Hematopoietic multipotent progenitor cell (in vitro differentiated cells): ENCODE results near the gene C2orf68. TPM values are rescaled to one million over a fixed set of nuclear protein-coding genes. Genes with fewer than 3 reads are reported as not detected.
"Not testable (repeated sequence)": the region's sequence is repeated elsewhere in the genome, so short reads cannot be mapped to it uniquely, and the experiment has no call there.

Experiments used
- DNase-seq, 3 donors: peaks; one replicate each; pipeline ENCODE4 v3.0.0-alpha.2; 2011 to 2015; ENCODE audit warnings: low read depth in 2 of 3, low spot score in 2 of 3
- total RNA-seq: library from RNA; depleted of rRNA; stranded (reverse); fragments of >200 nt; gene quantifications from one replicate; pipeline ENCODE4 v1.2.3, GENCODE V29; 2012

The C2orf68 gene
- total RNA-seq, 1 donor, result 34.2 TPM

DNA sequence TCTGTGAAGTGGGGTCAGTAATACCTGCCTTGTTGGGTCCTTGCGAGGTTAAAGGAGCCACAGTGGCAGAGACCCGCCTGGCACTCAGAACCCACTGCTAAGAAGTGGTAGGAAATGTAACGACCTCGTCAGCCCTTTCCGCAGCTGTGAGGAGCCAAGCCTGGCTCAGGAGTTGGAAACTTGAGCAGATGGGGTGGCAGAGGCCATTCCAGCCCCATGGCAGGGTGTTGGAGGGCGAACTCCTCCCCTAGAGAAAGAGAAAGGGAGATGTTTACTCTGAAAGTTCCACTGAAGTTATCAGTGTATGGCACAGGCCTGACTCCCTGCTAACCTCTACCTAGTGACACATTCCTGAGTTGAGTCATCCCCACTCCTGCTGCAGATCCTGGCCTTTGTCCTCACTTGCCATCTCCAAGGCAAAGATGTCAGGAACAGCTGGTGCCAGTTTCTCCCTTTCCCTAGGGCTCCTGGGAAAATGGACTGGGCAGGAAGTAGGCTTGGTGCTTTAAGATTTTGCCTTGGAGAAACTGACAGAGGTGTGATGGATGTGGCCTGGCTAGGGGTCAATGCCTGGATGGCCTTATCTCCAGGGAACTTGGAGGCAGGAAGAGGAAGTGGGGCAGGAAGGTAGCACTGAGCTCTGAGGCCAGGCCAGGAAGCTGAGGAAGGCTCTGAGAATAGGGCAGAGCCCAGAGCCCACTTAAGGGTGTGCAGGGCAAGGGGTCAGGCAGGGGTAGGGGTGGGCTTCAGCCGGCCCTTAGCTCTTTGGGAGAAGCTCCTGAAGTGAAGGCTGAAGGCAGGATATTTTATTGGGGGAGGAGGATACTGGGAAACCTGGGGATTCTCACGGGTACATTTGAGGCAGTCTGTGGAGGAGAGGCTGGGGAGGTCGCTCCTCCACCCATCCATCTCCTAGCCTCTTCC, 26.7 kb downstream of the C2orf68 start:
- DNase-seq, result no peak

DNA sequence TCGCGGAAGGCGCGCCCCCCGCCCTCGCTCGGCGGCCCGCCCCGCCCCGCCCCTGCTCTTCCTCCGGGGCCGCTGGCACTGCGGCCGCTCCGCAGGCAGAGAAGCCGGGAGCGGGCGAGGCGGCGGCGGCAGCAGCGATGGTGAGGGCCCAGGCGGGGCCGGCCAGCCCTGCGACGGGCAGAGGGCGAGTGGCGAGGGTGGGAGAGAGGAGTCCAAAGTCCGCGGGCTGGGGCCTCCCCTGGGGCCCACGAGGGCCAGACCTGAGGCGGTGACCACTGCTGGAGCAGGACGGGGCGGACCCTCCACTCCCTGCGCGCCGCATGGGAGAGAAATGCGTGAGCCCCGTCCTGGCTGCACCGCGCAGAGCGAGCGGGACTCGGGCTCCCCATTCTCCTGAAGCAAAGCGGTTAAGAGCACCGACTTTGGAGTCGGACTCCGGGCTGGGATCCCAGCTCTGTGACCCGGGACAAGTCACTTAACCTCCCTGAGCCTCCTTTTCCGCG, 27.5 kb downstream of the C2orf68 start, which contains the start of gene VAMP5:
TSS of gene VAMP5 (plus strand) at position 78 of the 503 bp plus-strand sequence. CDS start at position 138, 60 bp downstream.
- peak in 1 of 3 donors; percentile 37 for DNase-seq

DNA sequence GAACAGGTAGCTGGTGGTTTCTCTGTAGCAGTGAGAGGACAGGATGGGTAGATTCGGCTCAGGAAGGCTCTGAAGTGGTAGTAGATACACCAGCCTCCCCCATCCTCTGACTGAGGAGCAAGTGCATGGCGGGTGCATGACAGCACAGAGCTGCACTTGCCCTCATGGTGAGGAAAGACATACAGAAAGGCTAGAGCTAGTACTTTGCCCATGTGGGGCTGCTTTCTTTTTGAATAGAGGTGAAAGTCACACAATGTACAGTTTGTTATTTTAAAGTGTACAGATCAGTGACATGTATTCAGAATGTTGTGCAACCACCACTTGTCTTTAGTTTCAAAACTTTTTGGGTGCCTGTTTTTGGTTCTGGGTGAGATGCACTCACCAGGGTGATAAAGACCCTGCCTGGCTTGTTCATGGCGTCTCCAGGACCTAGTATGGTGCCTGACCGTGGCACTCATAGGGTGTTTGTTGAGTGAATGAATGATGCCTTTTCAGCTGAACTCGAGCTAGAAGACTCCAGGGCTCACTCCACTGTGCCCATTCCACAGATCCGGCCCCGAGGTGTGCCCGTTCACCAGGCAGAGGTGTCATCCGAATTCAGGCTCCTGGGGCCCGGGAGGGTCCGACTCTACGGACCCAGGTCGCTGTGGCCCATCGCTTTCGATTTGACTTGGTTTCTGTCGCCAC, 28.1 kb downstream of the C2orf68 start:
- no peak for DNase-seq

DNA sequence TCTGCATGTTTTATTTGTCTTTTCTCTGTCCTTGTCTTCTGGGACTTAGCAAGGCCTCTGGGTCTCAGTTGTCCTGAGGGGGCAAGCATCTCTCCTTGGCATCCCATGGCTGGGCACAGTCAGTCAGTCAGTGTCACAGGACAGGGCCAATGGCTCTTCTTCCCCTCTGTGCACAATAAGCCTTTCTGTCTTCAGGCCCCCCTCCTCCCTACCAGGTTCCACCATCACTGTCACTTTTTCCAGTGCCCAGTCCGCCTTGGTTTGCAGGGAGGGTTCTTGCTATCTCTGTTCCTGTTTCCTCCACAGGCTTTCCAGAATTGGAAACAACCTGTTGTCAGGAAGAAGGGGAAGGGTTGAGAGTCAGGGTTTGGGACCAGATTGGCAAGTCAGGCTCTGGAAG, 29.4 kb downstream of the C2orf68 start:
- DNase-seq, result no peak

DNA sequence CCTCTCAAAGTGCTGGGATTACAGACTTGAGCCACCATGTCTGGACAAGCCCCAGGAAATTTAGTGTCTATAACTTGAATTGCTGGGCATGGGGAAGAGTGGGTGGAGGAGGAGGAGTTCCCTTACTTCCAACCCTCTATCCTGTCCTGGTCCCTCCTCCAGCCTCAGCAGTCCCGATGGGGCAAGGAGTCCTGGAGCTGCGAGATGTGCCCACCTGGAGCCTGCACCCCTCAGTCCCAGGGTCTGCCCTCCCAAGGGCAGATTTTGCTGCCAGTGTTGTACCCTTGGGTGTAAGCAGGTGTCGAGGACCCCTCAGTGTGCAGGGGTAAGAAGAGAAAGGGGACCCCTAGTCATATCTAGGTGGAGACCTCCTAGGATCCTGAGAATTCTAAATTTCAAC, 31.7 kb downstream of the C2orf68 start:
- no peak for DNase-seq

DNA sequence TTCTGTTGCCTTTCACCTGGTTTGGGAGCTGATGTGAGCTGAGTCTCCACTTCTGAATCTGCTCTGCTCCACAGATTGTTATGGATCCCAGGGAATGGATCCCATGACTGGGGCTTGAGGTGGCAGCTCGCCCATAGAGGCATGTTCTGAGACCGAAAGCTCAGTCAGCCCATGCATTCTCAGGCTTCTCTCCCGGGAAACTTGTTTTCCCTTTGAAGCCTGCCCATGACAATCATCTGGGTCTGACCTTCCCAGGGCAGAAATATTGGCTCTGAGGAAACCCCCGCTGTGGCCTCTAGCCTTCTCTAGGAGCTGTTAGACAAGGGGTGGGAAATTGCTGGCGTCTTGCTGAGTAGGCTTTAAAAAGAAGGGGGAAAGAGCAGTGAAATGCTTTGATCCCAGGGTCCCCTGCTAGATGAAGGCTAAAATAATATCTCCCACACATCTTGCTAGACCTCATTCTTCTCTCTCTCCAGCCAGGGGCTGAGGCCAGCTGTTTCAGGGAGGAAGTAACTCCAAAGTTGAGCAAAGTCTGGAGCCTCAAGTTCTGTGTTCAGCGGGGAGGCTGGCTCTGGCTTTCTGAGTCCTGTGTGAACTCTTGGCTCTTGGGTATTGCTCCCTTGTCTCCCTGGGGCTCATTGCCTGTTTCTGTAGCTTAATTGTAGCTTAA, 32.5 kb downstream of the C2orf68 start:
- peak in 1 of 3 donors; percentile 42 for DNase-seq

DNA sequence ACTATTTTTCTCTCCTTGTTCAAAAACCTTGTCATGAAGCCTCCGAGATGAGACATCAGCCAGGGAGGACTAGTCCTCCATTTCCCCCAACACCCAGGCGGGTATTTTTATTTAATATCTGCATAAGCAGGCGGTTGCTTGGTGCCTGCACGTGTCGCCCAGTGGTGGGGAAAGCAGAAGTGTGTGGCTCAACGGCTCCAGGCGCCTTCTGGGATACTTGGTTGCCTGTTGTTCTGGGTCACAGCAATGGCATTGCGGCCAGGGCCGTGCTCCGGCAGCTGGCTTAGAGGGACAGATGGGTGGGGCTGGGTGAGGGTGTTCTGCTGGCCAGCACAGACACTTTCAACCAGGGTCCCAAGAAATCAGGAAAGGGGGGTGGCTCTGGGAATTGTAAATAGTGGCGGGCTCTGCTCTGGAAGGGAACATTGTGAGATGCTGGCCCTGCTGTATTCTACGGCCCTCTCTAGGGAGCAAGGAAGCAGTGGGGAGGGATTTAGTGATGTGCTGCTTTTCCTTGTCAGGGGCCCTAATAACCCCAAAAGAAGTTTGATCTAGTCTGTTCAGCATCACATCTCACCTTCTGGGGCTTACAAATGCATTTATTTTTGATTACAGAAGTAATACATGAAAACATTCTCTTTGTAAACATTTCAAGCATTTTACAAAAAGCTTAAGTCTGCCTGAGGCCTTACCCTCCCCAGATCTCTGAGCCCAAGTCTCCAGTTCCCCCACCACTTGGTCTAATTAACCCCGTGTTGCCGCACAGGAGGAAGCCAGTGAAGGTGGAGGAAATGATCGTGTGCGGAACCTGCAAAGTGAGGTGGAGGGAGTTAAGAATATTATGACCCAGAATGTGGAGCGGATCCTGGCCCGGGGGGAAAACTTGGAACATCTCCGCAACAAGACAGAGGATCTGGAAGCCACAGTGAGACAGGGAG, 33.4 kb downstream of the C2orf68 start:
- DNase-seq, result peak in 2 of 3 donors; percentile 81 to 85

DNA sequence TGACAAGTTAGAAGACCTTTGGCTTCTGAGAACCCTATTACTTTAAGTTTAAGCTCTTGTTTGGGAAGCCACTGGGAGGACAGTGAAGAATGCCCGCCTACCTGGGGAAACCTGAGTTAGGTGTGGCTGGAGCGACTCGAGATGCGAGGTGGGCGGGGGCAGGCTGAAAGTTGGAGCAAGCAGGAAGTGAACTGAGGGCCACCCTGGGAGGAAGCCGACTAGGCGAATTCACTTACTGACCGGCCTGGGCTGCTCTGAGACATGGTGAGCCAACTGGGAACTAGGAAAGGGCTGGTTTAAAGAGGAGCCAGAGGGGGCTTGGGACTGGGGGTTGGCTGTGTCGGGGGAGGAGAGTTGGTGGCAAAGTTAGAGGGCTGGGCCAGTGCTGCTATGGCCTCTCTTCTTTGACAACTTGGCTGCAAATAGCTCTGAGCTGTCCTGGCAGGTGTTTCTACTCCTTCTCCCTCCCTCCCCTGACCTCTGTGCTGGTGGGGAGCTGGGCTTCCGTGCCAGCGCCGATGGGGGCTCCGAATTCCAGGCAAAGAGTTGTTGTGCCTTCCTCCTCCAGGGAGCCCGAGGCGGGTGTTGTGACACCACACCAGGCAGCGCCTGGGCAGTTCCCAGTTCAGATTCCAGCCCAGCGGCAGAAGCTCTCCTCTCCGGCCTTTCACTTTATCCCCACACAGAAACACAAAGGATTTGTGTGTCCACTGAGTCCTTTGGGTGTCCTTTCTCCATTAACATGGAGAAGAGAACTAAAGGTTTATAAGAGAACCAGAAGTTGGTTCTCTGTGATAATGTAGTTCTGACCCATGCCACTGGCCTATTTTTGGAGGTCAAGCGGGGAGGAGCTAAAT, 34.3 kb downstream of the C2orf68 start, which contains the start of gene VAMP8:
TSS of gene VAMP8 (plus strand) at position 201 of the 857 bp plus-strand sequence. CDS start at position 262, 61 bp downstream.
- peak in 1 of 3 donors; percentile 34 for DNase-seq

DNA sequence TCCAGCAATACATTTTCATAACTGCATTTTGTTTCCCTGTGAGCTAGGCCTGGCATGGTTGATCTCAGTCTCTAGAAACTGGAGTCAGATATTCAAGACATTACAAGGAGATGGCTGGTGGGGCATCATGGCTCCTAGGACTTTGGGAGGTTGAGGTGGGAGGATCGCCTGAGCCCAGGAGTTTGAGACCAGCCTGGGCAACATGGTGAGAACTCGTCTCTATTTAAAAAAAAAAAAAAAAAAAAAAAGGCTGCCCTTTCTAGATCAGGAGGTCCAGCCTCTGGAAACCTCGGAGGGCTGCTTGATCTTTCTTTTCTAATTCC, 34.8 kb downstream of the C2orf68 start:
- no peak for DNase-seq

DNA sequence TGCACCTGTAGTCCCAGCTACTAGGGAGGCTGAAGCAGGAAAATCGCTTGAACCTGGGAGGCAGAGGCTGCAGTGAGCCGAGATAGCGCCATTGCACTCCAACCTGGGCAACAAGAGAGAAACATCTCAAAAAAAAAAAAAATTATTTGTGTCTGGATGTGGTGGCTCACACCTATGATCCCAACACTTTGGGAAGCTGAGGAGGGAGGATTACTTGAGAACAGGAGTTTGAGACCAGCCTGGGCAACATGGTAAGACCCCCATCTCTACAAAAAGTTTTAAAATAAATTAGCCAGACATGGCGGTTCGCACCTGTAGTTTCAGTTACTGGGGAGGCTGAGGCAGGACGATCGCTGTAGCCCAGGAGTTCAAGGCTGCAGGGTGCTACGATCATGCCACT, 36.1 kb downstream of the C2orf68 start:
- DNase-seq, result no peak

DNA sequence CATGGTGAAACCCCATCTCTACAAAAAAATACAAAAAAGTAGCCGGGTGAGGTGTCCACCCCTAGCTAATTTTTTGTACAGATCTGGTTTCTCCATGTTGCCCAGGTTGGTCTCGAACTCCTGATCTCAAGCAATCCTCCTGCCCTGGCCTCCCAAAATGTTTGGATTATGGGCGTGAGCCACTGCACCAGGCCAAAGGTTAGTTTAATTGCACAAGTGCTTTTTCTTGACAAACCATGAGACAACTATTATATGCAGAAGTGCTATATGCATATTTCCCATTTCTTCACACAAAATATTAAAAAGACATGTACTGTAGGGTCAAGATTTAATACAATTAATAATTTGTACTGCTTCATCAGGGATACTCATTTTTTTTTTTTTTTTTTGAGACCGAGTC, 45.6 kb downstream of the C2orf68 start:
- DNase-seq, result no peak

DNA sequence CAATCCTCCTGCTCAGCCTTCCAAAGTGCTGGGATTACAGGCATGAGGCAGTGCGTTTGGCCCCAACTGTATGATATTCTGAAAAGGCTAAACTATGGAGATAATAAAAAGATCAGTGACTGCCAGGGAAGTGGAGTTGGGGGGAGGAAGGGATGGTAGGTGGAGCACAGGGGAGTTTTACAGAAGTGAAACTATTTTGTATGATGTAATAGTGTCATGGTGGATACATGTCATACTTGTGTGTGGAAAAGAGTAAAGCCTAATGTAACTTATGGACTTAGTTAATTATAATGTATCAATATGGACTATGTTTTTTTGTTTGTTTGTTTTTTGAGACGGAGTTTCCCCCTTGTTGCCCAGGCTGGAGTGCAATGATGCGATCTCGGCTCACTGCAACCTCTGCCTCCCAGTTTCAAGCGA, 47.7 kb downstream of the C2orf68 start:
- no peak for DNase-seq

DNA sequence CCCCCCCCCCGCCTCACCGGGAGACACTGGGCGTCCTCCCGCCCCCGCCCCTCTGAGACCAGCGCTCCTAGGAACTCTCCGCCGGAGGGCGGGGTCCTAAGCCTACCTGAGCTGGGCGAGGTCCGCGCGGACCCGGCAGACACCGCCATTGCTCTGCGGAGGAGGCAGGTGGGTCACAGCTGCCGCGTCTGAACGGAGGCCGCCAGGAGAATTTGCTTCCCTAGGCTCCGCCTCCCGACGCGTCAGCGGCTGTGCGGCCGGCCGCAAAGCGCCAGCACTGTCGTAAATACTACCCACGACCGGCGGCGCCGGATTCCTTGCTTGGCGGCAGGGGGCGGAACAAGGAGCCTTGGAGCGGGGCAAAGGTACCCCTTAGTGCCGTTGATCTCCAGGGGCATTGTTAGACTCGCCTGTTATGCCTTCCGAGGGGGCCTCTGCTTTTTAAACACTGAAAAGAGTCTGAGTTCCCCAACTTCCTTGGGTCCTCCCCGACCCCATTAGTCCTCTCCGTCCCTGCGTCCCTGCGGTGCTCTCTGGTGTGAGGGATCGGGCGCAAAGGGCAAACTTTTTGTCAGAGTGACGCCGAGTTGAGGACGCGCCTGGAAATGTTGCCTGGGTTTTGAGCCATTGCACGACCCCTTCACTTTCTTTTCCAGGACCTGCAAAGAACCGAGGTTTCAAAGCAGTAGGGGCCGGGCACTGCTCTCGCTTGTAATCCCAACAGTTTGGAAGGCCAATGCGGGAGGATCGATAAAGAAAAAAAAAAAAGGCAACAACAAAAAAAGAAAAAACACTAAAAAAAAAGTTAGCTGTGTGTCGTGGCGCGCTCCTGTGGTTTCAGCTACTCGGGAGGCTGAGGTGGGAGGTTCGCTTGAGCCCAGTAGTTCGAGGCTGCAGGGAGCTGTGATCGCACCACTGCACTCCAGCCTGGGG, 50.3 kb downstream of the C2orf68 start, which contains the start of gene GGCX:
TSS of gene GGCX (minus strand) at position 214 of the 933 bp plus-strand sequence. CDS start at position 149, 65 bp downstream.
- DNase-seq, result peak; percentile 78 to 97 (median 95)

DNA sequence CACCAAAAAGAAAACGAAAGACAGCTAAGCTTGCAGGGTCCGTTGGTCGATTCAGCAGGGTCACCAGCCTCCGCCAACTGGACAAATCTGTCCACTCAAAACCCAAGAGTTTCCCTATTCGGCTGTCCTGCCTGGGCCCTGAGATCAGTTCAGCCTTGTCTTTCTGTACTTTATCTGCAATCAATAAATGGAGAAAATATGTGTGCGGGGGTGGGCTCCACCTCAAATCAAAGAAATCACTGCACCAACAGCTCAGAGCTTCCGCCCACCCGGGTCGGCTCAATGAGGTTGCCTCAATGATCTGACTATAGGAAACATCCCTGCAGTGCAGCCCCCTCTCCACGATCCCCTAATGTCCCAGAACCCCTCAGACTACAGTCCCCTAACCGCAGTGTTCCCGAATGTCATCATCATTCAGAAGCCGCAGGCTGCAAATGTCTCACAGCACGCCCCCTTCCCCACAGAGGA, 51.0 kb downstream of the C2orf68 start:
- DNase-seq, result no peak

DNA sequence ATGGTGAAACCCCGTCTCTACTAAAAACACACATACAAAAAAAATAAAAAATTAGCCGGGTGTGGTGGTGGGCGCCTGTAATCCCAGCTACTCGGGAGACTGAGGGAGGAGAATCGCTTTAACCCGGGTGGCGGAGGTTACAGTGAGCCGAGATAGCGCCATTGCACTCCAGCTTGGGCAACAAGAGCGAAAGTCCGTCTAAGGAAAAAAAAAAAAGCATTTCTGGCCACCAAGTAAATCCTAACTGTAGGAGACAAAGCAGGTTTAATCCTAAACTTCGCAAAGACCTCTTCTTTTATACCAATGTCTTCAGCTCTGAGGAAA, 51.5 kb downstream of the C2orf68 start:
- not testable (repeated sequence) for DNase-seq

DNA sequence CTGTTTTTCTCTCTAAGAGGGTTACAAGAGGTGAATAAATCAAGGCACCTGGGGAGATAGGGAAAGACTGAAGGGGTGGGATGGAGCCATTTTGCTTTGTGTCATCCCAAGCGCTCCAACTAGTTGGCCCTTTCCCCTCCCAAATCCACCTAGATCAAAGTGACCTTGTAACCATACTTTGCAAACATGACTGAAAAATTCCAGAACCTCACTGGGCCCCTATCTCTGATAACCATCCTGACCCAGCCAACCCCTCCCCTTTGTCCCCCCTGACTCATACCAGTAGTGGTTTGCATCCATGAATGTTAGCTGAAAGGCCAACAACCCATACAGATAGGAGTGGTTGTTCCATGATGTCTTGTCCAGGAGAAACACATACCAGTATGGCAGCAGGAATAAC, 53.7 kb downstream of the C2orf68 start:
- no peak for DNase-seq

DNA sequence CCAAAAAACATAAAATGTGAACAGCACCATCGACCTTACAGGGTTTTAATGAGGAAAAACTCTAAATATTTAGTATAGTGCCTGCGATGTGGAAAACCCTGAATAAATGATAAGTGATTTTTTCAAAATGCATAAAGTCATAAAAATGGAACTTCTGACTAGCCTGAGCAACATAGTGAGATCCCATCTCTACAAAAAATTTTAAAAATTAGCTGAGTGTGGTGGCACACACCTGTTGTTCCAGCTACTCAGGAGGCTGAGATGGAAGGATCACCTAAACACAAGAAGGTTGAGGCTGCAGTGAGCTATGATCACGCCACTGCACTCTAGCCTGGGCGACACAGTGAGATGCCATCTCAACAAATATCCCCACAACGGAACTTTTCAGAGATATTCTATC, 54.7 kb downstream of the C2orf68 start:
- DNase-seq, result no peak
